HG02642 (cell line): ENCODE data around the gene GFPT2.

ENCODE experiments used
- ATAC-seq: cut with Tn5 transposase; IDR thresholded peaks from one replicate; pipeline ENCODE4 v1.9.1; 2021; ENCODE audit warnings: mild to moderate bottlenecking; ENCODE audit not compliant: unreplicated experiment, poor library complexity

Gene GFPT2

DNA sequence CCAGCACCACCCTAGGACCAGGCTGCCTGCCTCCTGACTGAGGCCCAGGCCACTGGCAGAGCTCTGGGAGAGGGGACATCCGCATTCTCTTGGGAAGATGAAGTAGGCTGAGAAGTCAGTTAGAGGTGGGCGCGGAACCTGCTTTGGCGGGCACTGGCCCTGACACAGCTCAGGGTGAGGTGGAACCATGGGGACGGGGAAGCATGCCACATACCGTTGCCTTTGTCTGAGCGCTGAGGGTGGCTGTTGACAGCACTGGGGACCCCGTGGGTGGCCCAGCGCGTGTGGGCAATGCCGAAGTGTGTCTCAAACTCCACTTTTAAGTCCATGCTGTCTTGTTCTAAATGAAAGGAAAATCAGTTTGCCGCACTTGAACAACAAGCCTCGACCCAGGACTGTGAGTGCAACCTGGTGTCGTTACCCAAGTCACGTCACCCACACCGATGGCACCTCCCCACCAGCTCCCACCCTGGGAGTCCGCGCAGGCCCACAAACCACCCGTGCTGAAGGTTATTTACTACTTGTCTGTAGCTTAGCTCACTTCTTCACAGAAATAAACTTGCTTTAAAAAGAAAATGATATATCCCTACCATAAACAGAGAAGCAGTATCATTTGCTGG is 17.4 kb downstream of the GFPT2 start:
- no peak for ATAC-seq

- ATAC-seq: no peak
Observed at GRCh38 chr5:180334751-180335613, 18.2 kb downstream of the GFPT2 start.

DNA sequence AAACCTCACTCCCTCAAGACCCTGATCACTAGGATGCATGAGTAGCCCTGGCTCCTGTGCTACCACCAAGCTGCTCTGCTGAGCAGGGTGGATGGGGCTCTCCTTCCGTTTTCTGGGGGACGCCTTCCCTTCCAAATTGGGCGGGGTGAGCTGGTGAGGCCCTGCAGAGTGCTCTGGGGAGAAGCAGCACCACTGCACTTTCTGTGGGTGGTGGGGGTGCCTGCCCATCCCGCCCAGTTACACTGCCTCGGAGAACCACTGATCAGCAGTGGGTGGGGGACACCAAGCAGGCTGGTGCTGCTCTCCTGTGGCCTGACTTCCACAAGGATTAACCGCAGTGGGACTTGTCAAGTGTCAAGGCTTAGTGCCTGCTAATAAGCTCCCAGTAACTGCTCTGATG is 19.0 kb downstream of the GFPT2 start:
- no peak for ATAC-seq

DNA sequence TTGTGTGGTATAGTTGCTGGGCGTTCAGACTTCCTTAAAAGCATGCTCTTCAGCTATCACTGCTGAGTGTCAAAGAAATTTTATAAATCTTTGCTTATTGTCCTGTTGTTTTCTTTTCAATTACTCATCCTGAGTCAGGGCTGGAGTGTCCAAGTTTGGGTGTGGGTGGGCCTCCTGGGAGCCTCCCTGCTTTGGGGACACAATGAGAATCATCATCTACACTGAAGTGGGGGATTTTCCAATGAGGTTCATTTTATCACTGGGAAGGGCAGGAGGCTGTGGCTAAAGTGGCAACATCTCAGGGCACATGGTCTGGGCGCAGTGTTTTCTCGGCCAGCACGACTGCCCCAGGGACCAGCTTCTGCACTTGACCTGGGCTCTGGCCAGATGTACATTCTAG is 19.5 kb downstream of the GFPT2 start:
- no peak for ATAC-seq

DNA sequence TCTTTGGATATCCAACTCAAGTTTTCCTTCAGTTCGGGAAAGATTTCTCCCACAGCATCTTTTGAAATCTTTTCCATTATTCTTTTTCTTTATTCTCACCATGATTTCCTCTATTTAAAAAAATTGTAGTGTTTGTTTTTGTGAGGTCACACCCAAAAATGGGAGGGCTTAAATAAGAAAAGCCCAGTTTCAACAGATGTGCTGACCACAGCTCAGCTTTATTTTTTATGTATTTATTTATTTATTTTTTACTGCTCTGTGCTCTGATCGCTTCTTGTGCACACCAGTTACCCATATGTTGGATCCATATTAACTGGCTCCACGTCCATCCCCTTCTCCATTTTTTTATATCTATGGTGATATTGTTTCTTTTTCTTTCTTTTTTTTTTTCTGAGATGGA is 20.3 kb downstream of the GFPT2 start:
- no peak for ATAC-seq

GRCh38 chr5:180332051-180332517 is 21.1 kb downstream of the GFPT2 start:
- ATAC-seq: no peak

DNA sequence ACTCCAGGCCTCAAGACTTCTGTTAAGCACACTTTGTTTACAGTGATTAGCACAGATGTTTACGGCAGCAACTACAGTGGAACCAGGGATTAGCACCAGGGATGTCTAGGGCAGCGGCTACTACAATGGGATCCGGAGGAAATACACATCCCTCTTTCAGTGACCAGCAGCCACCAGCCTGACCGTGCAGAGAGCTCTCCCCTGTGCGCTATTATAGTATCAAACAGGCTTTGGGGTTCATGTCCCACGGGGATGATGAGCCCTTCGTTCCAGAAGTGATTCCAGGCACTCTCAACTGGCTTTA is 21.5 kb downstream of the GFPT2 start:
- ATAC-seq: no peak

DNA sequence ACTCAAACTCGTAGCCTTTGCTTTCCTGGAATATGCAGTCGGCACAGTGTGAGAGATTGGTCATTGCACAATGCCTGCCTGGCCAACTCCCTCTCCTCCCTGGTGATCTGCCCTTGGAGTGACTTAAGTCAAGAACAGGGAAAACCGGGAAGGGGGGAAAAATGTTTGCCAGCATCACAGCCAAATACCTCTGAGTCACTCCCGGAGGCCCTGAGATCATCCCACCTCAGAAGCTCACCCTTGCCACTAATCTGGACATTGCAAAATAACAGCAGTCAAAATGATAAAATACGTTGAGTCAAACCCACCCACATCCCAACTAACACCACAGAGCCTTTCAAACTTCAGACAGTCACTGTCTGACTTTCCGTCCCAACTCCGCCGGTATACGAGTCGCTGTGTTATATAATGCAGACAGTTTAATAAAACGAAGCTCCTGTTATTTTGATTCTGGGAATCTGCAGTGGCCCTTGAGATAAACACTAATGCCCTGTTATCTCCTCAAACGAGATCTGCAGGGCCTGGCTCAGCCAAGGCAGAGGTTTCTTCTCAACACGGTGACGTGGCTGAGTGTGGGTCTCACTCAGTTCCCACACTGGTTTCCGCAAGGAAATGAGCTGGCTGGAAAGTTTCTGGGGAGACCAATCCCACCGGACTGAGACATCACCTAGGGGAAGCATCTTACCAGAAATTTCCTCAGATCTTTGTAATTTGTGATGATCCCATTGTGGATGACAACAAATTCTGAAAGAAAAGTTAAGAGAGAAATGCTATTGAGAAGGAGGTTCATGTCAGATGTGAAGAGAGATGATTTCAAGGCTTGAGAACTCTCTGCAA is 22.1 kb downstream of the GFPT2 start:
- no peak for ATAC-seq

- no peak for ATAC-seq
Observed at GRCh38 chr5:180330270-180330648, 22.9 kb downstream of the GFPT2 start.

DNA sequence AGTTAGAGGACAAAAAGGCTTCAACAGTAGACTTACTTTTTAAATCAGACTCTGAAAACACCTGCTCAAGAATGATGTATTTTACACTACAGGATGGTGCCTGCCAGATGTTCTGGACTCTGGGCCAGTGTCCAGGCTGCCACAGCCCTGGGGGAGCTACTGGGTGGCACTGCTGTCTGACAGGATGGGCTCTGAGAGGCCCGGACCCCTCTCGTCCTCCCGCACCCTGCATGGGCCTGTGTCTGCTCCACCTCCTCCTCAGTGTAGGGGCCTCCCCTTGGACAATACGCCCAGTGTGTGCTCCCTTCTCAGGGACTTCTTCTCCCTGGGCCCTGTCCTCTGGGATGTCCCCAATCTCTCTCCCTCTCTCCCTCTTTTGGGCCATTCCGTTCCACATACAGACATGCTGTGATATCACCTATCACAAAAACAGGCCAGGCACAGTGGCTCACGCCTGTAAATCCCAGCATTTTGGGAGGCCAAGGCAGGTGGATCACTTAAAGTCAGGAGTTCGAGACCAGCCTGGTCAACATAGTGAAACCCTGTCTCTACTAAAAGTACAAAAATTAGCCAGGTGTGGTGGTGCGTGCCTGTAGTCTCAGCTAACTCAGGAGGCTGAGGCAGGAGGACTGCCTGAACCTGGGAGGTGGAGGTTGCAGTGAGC is 23.4 kb downstream of the GFPT2 start:
- no peak for ATAC-seq

GRCh38 chr5:180329138-180329435 is 24.0 kb downstream of the GFPT2 start:
- no peak for ATAC-seq

DNA sequence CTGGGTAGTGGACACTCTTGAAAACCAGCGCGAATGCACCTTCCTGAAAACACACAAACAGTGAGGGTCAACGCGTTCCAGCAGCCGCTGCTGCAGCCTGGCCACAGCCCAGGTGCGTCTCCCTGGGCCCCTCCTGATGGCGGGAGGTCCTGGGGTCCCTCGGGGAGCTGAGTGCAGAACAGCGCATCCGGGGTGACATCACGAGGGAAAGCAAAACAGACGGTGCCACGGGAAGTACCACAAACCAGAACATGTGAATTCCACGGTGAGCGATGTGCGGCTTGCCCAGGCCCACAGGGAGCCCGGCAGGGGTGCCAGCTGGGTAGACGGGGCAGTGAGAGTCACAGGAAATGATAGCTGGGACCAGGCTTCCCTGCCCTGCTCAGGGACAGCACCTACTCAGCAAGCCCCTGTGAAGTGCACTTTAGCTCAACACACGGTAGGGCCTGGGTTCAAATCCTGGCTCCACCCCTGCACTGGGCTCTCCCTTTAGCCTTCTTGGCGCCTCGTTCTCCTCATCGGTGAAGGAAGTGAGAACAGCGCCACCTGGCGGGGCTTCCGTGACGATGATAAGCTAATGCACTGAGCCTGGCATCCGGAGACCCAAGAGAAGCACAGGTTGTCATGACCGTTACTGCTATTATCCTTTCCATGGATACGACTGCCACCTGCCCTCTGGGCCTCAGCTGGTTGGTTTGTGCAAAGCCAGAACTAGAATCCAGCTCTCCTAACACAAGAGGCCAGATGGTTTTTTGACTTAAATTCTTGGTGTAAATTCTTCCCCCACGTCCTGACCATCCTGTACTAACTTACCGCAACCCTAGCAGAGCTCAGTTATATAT is 24.6 kb downstream of the GFPT2 start:
- peak; percentile 86 for ATAC-seq

GRCh38 chr5:180326989-180327565 is 26.1 kb downstream of the GFPT2 start:
- ATAC-seq: no peak

DNA sequence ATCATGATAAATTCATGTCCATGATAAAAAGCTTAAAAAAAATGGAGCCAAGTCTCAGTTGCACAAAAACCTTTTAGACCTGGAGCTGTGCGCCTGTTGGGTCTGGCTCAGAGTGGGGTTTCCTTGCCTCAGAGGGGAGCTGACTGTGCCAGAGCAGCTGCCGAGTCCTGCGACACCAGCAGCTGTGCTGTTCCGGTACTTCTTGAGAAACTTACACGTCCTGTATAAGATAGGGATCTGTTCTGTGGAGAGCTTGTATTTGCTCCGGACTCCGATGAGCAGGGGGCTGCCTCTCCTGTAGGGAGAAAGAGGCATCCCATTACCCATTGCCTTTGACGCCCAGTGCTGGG is 28.6 kb downstream of the GFPT2 start:
- ATAC-seq: no peak

- ATAC-seq: no peak
Observed at GRCh38 chr5:180323941-180324600, 29.1 kb downstream of the GFPT2 start.

- ATAC-seq: no peak
Observed at GRCh38 chr5:180323160-180323559, 30.0 kb downstream of the GFPT2 start.

DNA sequence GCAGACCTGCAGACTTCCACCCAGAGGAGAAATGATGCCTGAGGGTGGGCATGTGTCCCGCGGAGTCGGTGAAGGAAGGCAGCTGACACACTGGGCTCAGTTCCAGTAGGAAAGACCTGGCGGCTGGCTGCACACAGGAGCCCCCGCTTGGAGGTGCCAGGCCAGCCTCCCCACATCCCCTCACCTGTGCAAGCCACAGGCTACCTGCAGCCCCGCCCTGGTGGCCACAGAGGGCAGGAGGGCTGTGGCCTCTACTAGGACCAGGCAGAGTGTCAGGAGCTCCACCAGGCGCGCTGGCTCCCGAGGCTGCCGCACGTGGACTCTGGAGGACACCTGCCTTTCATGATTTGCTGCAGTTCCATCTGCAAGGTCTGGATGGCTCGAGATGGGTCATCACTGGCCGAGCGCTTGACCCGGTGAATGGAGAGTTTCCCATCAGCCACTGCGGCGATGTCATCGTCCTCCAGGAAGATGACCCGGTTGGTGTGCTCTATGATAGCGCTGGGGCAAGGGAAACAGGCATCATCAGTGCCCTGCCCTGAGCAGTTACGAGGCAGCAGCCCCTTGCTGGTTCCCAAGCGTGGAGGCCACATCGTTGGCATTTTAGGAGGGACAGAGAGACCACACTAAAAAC is 34.6 kb downstream of the GFPT2 start:
- ATAC-seq: no peak

DNA sequence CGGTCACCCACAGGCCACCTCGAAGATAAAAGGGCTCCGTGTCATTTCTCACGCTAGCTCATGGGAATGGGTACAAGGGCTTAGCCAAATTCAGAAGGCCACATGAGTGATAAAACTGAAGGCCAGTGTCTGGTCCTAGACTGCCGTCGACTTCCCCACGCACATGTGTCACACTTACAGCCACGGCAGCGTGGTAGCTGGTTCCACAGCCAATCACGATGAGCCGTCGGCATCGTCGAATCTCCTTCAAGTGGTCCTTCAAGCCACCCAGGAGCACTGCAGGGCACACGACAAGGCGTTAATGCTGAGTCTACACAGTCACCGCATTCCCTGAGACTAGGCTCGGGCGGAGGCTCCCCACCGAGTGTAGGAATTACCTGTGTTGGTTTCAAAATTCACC is 36.5 kb downstream of the GFPT2 start:
- no peak for ATAC-seq

DNA sequence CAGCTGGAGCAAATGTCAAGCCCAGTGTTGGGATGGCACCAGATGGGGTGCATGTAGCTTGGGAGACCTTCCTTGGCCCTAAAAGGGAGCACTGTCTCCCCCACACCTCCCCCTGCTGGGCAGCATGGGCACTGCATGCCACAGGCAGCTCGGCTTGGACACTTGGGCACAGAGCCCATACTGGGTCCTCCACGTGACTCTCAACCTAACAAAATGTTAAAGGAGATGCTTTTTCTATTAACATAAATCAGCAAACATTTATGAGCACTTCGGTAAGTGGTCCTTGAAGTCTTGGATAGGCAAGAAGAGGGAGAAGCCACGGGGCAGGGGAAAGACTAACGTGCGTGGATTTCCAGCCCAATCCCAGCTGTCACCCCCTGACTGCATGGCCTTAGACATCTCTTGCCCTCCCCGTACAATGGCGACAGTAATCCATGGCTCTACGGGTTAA is 37.3 kb downstream of the GFPT2 start:
- ATAC-seq: peak; percentile 69
